ENCODE results near the gene AGFG2. TPM values are rescaled to one million over a fixed set of nuclear protein-coding genes. Genes with fewer than 3 reads are reported as not detected.
A peak's percentile ranks its signal among the peaks of the same experiment; 100 is the strongest.

The AGFG2 gene
- total and polyA plus RNA-seq, 10 of the 15 experiments (the other 5 are each of a cell fraction or from before 2014, with no cell fraction given), result 0.90 to 71.5 (median 25.4) TPM

DNA sequence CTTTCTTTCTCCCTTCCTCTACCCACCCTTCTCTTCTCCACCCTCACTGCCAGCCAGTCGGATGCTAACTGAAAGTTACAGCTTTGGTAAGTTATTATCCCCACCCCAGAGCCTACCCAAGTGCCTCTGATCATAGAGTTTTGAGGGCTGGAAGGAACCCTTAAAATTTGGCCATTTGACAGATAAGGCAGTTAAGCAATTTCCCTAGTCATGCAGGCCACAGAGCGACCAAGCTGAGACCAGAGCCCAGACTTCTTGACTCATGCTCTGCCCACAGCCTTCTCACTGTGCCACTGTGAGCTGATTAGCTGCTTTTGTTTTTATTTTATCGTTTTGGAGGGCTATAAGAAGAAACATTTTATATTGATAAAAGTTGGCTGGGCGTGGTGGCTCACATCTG lies 17.5 kb downstream of the AGFG2 start:
- Histone ChIP-seq H3K4me2 (ENCODE audit: control insufficient read depth, insufficient read depth) (no peak overlapping the region), H3K4me1 (ENCODE audit: control insufficient read depth, insufficient read depth, low read length) (no peaks in the 10 kb centered on the region; the same call in 1 of the 2 replicates), H3K27me3 (replicated peaks in 1 of 2; ENCODE audit: control insufficient read depth in 2 of 2, insufficient read depth in 2 of 2, low read length in 1 of 2) (no peaks in the 10 kb centered on the region), H3K79me2 (ENCODE audit: control insufficient read depth, insufficient read depth, low read length) (no peaks in the 10 kb centered on the region), H2AFZ (ENCODE audit: control insufficient read depth, low read depth, low read length) (no peak overlapping the region), H3K9ac (ENCODE audit: control insufficient read depth, insufficient read depth, low read length) (no peak overlapping the region), H3K4me3 (no peak overlapping the region), H3K27ac (ENCODE audit: control insufficient read depth, insufficient read depth) (no peak overlapping the region), H3K36me3 (ENCODE audit: control insufficient read depth in 2 of 2, insufficient read depth in 2 of 2, low read length in 1 of 2) (peaks cover 21 to 53% of the 10 kb centered on the region in 2 experiments), H4K20me1 (ENCODE audit: control insufficient read depth, insufficient read depth) (no peaks in the 10 kb centered on the region), H3K9me3 (replicated peaks; ENCODE audit: control insufficient read depth, insufficient read depth, low read length) (no peaks in the 10 kb centered on the region)
- DNase-seq (ENCODE audit: low read depth, low spot score) (no peak), ATAC-seq (no peak), FAIRE-seq (no peak)
- TSS peak; percentile 57 for BruUV-seq (replicated peaks)
- ChIA-PET RAD21 (ENCODE audit: unreplicated experiment) (no interaction called here), SMC1A (ENCODE audit: uncharacterized antibody, unreplicated experiment) (interaction anchor here (1.2 to 8.5 kb wide), 2 partner anchors 10 to 182 kb away, joined by 3 to 127 read pairs; no protein-coding TSS in a partner anchor), POLR2A (interaction anchor here (1.2 to 3.1 kb wide), 2 partner anchors 9 to 77 kb away, joined by 5 to 12 read pairs; partner anchors contain the start of gene TSC22D4), CTCF (interaction anchor here (0.6 to 4.1 kb wide), 5 partner anchors 14 to 91 kb away, joined by 3 to 50 read pairs (median 3); no protein-coding TSS in a partner anchor)
- intact Hi-C loops (cut with micrococcal nuclease; ENCODE audit: unreplicated experiment) (no loop called here), in situ Hi-C loops (cut with MboI) (loop anchor here (5.0 kb wide), 1 partner anchor 84 kb away; no protein-coding TSS in a partner anchor)
- TF ChIP-seq RCOR1 (conservative IDR thresholded peaks at IDR 0.05; ENCODE audit: low read depth, low read length) (no peak), TARDBP (IDR thresholded peaks at IDR 0.05; ENCODE audit: borderline replicate concordance) (no peak), HCFC1 (IDR thresholded peaks at IDR 0.05; ENCODE audit: low read length) (no peak), NR2F1 (conservative IDR thresholded peaks at IDR 0.05) (no peak), FOXK2 (IDR thresholded peaks at IDR 0.05) (no peak), PAX8 (IDR thresholded peaks at IDR 0.05) (no peak)
- TF ChIP-seq, protein P1, sequence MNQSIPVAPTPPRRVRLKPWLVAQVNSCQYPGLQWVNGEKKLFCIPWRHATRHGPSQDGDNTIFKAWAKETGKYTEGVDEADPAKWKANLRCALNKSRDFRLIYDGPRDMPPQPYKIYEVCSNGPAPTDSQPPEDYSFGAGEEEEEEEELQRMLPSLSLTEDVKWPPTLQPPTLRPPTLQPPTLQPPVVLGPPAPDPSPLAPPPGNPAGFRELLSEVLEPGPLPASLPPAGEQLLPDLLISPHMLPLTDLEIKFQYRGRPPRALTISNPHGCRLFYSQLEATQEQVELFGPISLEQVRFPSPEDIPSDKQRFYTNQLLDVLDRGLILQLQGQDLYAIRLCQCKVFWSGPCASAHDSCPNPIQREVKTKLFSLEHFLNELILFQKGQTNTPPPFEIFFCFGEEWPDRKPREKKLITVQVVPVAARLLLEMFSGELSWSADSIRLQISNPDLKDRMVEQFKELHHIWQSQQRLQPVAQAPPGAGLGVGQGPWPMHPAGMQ (IDR thresholded peaks at IDR 0.05; ENCODE audit: borderline replicate concordance), result no peak
- WGBS (ENCODE audit: insufficient coverage, insufficient replicate concordance, low lambda C conversion rate, missing lambda C conversion rate), result 72% methylated on average over 4 of the region's 4 CpGs

Data from GM12878 (cell line).